Esophagus squamous epithelium (tissue), 4 donors: Measurements from ENCODE around the gene DYNC1I1.

Source experiments
- POLR2A ChIP-seq, 4 donors: fragments of 450-650 bp; IDR thresholded peaks; one replicate each; pipeline ENCODE4 v1.6.1; 2017; ENCODE audit warnings: antibody characterized with exemption in 4 of 4, mild to moderate bottlenecking in 4 of 4, moderate library complexity in 3 of 4
- TF ChIP-seq, protein P1 (sequence below), 6 experiments: fragments of 450-650 bp in 4 of 6; fragments of 200-600 bp in 2 of 6; sonication (generic) in 2 of 6; IDR thresholded peaks; one replicate each; pipeline ENCODE4 v1.5.1; 2016 to 2019; ENCODE audit warnings: antibody characterized with exemption in 6 of 6, mild to moderate bottlenecking in 4 of 6, moderate library complexity in 4 of 6

DNA sequence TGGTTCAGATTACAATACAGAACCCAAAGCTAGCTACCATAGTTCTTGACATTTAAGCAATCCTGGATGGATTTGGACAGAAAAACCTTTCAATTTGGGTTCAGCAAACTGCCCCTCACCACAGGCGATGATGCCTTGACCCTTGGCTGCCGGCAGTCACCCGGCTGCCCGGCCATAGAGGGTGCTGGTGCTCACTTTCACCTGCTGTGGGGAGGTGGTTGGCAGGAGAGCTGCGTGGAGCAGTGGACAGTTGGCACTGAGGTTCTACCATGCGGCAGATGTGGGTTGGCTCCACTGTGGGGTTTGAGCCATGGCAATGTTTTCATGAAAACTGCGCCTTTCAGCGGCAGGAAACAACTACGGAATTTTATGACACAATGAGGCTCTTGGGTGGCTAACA is 99.5 kb downstream of the DYNC1I1 start:
- TF ChIP-seq, protein P1, sequence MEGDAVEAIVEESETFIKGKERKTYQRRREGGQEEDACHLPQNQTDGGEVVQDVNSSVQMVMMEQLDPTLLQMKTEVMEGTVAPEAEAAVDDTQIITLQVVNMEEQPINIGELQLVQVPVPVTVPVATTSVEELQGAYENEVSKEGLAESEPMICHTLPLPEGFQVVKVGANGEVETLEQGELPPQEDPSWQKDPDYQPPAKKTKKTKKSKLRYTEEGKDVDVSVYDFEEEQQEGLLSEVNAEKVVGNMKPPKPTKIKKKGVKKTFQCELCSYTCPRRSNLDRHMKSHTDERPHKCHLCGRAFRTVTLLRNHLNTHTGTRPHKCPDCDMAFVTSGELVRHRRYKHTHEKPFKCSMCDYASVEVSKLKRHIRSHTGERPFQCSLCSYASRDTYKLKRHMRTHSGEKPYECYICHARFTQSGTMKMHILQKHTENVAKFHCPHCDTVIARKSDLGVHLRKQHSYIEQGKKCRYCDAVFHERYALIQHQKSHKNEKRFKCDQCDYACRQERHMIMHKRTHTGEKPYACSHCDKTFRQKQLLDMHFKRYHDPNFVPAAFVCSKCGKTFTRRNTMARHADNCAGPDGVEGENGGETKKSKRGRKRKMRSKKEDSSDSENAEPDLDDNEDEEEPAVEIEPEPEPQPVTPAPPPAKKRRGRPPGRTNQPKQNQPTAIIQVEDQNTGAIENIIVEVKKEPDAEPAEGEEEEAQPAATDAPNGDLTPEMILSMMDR (IDR thresholded peaks at IDR 0.05), result no peak
- TF ChIP-seq POLR2A (IDR thresholded peaks at IDR 0.05), result no peak
